HepG2 (cell line): ENCODE results near the gene IGF2BP3. TPM values are rescaled to one million over a fixed set of nuclear protein-coding genes. Genes with fewer than 3 reads are reported as not detected.
A peak's percentile ranks its signal among the peaks of the same experiment; 100 is the strongest.

Source experiments
- ARNT ChIP-seq: fragments of 450-650 bp; IDR thresholded peaks from 2 replicates; pipeline ENCODE4 v1.6.1; 2017
- ELF3 ChIP-seq: IDR thresholded peaks from 2 replicates; pipeline ENCODE4 v1.6.1; 2016; ENCODE audit warnings: missing genetic modification reagents, missing compliant biosample characterization
- ERF ChIP-seq: IDR thresholded peaks from 2 replicates; pipeline ENCODE4 v1.6.1; 2018; ENCODE audit warnings: missing biosample characterization, missing genetic modification reagents
- ETV5 ChIP-seq: IDR thresholded peaks from 2 replicates; pipeline ENCODE4 v1.6.1; 2018; ENCODE audit warnings: missing biosample characterization, missing genetic modification reagents, inconsistent platforms, borderline replicate concordance
- GFI1 ChIP-seq: sonication (generic); formaldehyde crosslinking; IDR thresholded peaks from 2 replicates; pipeline ENCODE4 v1.5.0; 2020; ENCODE audit warnings: missing genetic modification reagents, mild to moderate bottlenecking, borderline replicate concordance
- HMG20B ChIP-seq: conservative IDR thresholded peaks from 2 replicates; pipeline ENCODE4 v1.6.1; 2016; ENCODE audit warnings: missing genetic modification reagents, missing compliant biosample characterization
- HNF4A ChIP-seq: sonication (generic); formaldehyde crosslinking; IDR thresholded peaks from 2 replicates; pipeline ENCODE4 v1.4.0; 2020; ENCODE audit warnings: missing genetic modification reagents
- IKZF4 ChIP-seq: sonication (generic); formaldehyde crosslinking; IDR thresholded peaks from 2 replicates; pipeline ENCODE4 v1.5.1; 2020; ENCODE audit warnings: borderline replicate concordance, mild to moderate bottlenecking, low read depth, missing genetic modification reagents; ENCODE audit errors: not compliant biosample characterization
- KLF16 ChIP-seq, 2 experiments: sonication (generic) in 1 of 2; formaldehyde crosslinking in 1 of 2; IDR thresholded peaks; 2 replicates each; pipeline versions ENCODE4 v1.6.1 to v1.8.0; 2016 to 2023; ENCODE audit warnings: missing genetic modification reagents in 2 of 2, missing compliant biosample characterization in 1 of 2
- LCORL ChIP-seq, 2 experiments: fragments of 450-650 bp in 1 of 2; sonication (generic) in 1 of 2; formaldehyde crosslinking in 1 of 2; IDR thresholded peaks; 2 replicates each; pipeline versions ENCODE4 v1.5.0 to v1.6.1; 2017 to 2020; ENCODE audit warnings: antibody characterized with exemption in 1 of 2, missing genetic modification reagents in 1 of 2
- NCOA1 ChIP-seq: sonication (generic); formaldehyde crosslinking; IDR thresholded peaks from 2 replicates; pipeline ENCODE4 v1.9.0; 2021; ENCODE audit warnings: missing genetic modification reagents
- PLRG1 ChIP-seq: fragments of 450-650 bp; conservative IDR thresholded peaks from 2 replicates; pipeline ENCODE4 v1.6.1; 2016
- RCOR2 ChIP-seq: IDR thresholded peaks from 2 replicates; pipeline ENCODE4 v1.6.1; 2016; ENCODE audit warnings: missing biosample characterization, missing genetic modification reagents
- SAP130 ChIP-seq: IDR thresholded peaks from 2 replicates; pipeline ENCODE4 v1.6.1; 2016; ENCODE audit warnings: low read depth
- TCF7 ChIP-seq: sonication (generic); IDR thresholded peaks from 2 replicates; pipeline ENCODE4 v1.6.1; 2016; ENCODE audit warnings: antibody characterized with exemption, low read depth
- TMF1 ChIP-seq: sonication (generic); formaldehyde crosslinking; IDR thresholded peaks from 2 replicates; pipeline ENCODE4 v1.8.1; 2022; ENCODE audit warnings: low read depth, missing genetic modification reagents
- ZBTB7B ChIP-seq: sonication (generic); formaldehyde crosslinking; IDR thresholded peaks from 2 replicates; pipeline ENCODE4 v1.4.0; 2020; ENCODE audit warnings: missing genetic modification reagents
- ZFY ChIP-seq: sonication (generic); formaldehyde crosslinking; IDR thresholded peaks from 2 replicates; pipeline ENCODE4 v1.4.0; 2020; ENCODE audit warnings: missing genetic modification reagents
- ZNF737 ChIP-seq: sonication (generic); formaldehyde crosslinking; IDR thresholded peaks from 2 replicates; pipeline ENCODE4 v1.5.0; 2020; ENCODE audit warnings: missing genetic modification reagents, mild to moderate bottlenecking, borderline replicate concordance
- ZNF761 ChIP-seq: sonication (generic); formaldehyde crosslinking; conservative IDR thresholded peaks from 2 replicates; pipeline ENCODE4 v1.4.0; 2020; ENCODE audit warnings: mild to moderate bottlenecking, missing genetic modification reagents
- polyA plus RNA-seq, 8 experiments: library from polyadenylated mRNA; depleted of rRNA in 3 of 8; stranded (reverse) in 7 of 8; unstranded in 1 of 8; fragments of >200 nt; fragmentation: Illumina TruSeq in 4 of 8; extraction: Trizol in 4 of 8; gene quantifications; 2 replicates each; pipeline versions ENCODE4 v1.2.1 to v1.2.3, GENCODE V29; 2011 to 2016; ENCODE audit warnings: low read depth in 4 of 8, missing spikeins in 1 of 8, mixed read lengths in 1 of 8; ENCODE audit not compliant: insufficient read depth in 1 of 8
- total RNA-seq, 5 experiments: library from RNA; depleted of rRNA; stranded (reverse); fragments of >200 nt; fragmentation: Illumina TruSeq; extraction: Trizol; gene quantifications; 2 replicates each; pipeline ENCODE4 v1.2.3, GENCODE V29; 2016; ENCODE audit warnings: low read depth in 1 of 5
- TF ChIP-seq, protein P1 (sequence below): sonication (generic); formaldehyde crosslinking; IDR thresholded peaks from 2 replicates; pipeline ENCODE4 v1.5.1; 2020; ENCODE audit warnings: missing genetic modification reagents, mild to moderate bottlenecking, borderline replicate concordance
- TF ChIP-seq, protein P2 (sequence below): sonication (generic); formaldehyde crosslinking; IDR thresholded peaks from 2 replicates; pipeline ENCODE4 v1.5.1; 2020; ENCODE audit warnings: missing genetic modification reagents, mild to moderate bottlenecking, borderline replicate concordance
- TF ChIP-seq, protein P3 (sequence below): sonication (generic); formaldehyde crosslinking; conservative IDR thresholded peaks from 2 replicates; pipeline ENCODE4 v1.4.0; 2020; ENCODE audit warnings: missing genetic modification reagents
- TF ChIP-seq, protein P4 (sequence below): sonication (generic); formaldehyde crosslinking; IDR thresholded peaks from 2 replicates; pipeline ENCODE4 v1.5.0; 2020; ENCODE audit warnings: mild to moderate bottlenecking, missing genetic modification reagents

The IGF2BP3 gene
- total and polyA plus RNA-seq, 2 of the 13 experiments (the other 11 are each of a cell fraction or from before 2014, with no cell fraction given): 37.7 to 39.5 TPM

DNA sequence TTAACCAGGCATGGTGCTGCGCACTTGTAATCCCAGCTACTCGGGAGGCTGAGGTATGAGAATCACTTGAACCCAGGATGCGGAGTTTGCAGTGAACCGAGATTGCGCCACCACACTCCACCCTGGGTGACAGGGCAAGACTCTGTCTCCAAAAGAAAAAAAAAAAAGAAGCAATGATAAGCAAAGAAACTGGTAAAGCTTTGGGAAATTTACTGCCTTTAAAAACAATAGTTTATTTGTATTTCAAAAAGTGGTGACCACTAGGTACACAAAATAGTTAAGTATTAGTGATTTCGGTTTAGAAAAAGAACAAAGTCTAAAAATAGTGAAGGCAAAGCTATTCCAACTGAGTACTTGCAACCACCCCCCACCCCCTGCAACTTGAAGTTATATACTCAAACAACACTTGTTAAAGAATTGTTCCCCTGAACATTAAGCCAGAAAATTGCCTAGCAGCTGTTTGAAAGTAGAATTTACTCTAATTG, 133.4 kb downstream of the IGF2BP3 start (continued):
- TF ChIP-seq, protein P1, sequence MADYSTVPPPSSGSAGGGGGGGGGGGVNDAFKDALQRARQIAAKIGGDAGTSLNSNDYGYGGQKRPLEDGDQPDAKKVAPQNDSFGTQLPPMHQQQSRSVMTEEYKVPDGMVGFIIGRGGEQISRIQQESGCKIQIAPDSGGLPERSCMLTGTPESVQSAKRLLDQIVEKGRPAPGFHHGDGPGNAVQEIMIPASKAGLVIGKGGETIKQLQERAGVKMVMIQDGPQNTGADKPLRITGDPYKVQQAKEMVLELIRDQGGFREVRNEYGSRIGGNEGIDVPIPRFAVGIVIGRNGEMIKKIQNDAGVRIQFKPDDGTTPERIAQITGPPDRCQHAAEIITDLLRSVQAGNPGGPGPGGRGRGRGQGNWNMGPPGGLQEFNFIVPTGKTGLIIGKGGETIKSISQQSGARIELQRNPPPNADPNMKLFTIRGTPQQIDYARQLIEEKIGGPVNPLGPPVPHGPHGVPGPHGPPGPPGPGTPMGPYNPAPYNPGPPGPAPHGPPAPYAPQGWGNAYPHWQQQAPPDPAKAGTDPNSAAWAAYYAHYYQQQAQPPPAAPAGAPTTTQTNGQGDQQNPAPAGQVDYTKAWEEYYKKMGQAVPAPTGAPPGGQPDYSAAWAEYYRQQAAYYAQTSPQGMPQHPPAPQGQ (CRISPR knock-in tag): no peak
- TF ChIP-seq ZBTB7B (CRISPR knock-in tag): 0 out of 2 replicates have a peak, but pooled peaks have one; percentile 46
- TF ChIP-seq RCOR2 (CRISPR knock-in tag): peak; percentile 78
- TF ChIP-seq, protein P2, sequence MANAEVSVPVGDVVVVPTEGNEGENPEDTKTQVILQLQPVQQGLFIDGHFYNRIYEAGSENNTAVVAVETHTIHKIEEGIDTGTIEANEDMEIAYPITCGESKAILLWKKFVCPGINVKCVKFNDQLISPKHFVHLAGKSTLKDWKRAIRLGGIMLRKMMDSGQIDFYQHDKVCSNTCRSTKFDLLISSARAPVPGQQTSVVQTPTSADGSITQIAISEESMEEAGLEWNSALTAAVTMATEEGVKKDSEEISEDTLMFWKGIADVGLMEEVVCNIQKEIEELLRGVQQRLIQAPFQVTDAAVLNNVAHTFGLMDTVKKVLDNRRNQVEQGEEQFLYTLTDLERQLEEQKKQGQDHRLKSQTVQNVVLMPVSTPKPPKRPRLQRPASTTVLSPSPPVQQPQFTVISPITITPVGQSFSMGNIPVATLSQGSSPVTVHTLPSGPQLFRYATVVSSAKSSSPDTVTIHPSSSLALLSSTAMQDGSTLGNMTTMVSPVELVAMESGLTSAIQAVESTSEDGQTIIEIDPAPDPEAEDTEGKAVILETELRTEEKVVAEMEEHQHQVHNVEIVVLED (CRISPR knock-in tag): no peak
- no peak for TF ChIP-seq ETV5 (CRISPR knock-in tag)
- no peak for TF ChIP-seq LCORL (IDR thresholded peaks at IDR 0.05)
- TF ChIP-seq LCORL (CRISPR knock-in tag; IDR thresholded peaks at IDR 0.05): peak; percentile 48; the same call in 1 of the 2 replicates
- TF ChIP-seq KLF16 (CRISPR knock-in tag; IDR thresholded peaks at IDR 0.05): peak in 1 of 2 experiments; percentile 56; a peak in 1 of 4 replicates
- no peak for TF ChIP-seq ZNF737 (CRISPR knock-in tag)
- peak; percentile 63 for TF ChIP-seq HNF4A
- TF ChIP-seq ELF3: 0 out of 2 replicates have a peak, but pooled peaks have one; percentile 35
- TF ChIP-seq IKZF4 (CRISPR knock-in tag): no peak
- TF ChIP-seq PLRG1: no peak
- peak; percentile 17; the same call in 1 of the 2 replicates for TF ChIP-seq SAP130 (CRISPR knock-in tag)
- TF ChIP-seq ZNF761: no peak
- 0 out of 2 replicates have a peak, but pooled peaks have one; percentile 16 for TF ChIP-seq ERF
- TF ChIP-seq, protein P3, sequence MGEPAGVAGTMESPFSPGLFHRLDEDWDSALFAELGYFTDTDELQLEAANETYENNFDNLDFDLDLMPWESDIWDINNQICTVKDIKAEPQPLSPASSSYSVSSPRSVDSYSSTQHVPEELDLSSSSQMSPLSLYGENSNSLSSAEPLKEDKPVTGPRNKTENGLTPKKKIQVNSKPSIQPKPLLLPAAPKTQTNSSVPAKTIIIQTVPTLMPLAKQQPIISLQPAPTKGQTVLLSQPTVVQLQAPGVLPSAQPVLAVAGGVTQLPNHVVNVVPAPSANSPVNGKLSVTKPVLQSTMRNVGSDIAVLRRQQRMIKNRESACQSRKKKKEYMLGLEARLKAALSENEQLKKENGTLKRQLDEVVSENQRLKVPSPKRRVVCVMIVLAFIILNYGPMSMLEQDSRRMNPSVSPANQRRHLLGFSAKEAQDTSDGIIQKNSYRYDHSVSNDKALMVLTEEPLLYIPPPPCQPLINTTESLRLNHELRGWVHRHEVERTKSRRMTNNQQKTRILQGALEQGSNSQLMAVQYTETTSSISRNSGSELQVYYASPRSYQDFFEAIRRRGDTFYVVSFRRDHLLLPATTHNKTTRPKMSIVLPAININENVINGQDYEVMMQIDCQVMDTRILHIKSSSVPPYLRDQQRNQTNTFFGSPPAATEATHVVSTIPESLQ (CRISPR knock-in tag): no peak
- TF ChIP-seq ARNT: no peak
- TF ChIP-seq NCOA1 (CRISPR knock-in tag): no peak
- TF ChIP-seq TMF1 (CRISPR knock-in tag): no peak
- TF ChIP-seq HMG20B (CRISPR knock-in tag): no peak
- no peak for TF ChIP-seq ZFY (CRISPR knock-in tag)
- TF ChIP-seq, protein P4, sequence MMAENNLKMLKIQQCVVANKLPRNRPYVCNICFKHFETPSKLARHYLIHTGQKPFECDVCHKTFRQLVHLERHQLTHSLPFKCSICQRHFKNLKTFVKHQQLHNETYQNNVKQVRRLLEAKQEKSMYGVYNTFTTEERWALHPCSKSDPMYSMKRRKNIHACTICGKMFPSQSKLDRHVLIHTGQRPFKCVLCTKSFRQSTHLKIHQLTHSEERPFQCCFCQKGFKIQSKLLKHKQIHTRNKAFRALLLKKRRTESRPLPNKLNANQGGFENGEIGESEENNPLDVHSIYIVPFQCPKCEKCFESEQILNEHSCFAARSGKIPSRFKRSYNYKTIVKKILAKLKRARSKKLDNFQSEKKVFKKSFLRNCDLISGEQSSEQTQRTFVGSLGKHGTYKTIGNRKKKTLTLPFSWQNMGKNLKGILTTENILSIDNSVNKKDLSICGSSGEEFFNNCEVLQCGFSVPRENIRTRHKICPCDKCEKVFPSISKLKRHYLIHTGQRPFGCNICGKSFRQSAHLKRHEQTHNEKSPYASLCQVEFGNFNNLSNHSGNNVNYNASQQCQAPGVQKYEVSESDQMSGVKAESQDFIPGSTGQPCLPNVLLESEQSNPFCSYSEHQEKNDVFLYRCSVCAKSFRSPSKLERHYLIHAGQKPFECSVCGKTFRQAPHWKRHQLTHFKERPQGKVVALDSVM (CRISPR knock-in tag): peak; percentile 35; the same call in 1 of the 2 replicates
- TF ChIP-seq TCF7: peak; percentile 54
- peak; percentile 77 for TF ChIP-seq GFI1 (CRISPR knock-in tag)
